GM21423 (cell line): ENCODE measurements around the gene ARSJ.
"Not testable (repeated sequence)": the region's sequence is repeated elsewhere in the genome, so short reads cannot be mapped to it uniquely, and the experiment has no call there.

Experiments used
- ATAC-seq: cut with Tn5 transposase; IDR thresholded peaks from one replicate; pipeline ENCODE4 v1.9.1; 2021; ENCODE audit warnings: mild to moderate bottlenecking, moderate library complexity; ENCODE audit not compliant: unreplicated experiment

Gene ARSJ

DNA sequence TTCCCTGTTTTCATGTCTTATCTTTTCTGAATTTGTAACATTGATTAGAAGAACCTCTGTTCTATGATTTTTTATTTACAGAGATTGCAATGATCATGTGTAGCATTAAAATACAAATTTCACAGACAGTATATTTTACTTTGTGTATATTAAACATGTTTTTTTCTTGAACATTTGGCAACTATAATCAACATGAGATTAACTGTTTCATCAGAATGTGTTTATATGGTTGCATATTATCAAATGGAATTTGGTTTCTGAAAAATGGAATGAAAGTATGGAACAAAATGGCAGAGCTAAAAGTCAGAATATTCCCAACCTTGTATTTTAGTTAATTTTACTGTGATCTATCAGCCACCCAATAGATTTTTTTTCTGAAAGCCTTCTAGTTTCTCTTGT, 19.9 kb downstream of the ARSJ start:
- ATAC-seq, result no peak

DNA sequence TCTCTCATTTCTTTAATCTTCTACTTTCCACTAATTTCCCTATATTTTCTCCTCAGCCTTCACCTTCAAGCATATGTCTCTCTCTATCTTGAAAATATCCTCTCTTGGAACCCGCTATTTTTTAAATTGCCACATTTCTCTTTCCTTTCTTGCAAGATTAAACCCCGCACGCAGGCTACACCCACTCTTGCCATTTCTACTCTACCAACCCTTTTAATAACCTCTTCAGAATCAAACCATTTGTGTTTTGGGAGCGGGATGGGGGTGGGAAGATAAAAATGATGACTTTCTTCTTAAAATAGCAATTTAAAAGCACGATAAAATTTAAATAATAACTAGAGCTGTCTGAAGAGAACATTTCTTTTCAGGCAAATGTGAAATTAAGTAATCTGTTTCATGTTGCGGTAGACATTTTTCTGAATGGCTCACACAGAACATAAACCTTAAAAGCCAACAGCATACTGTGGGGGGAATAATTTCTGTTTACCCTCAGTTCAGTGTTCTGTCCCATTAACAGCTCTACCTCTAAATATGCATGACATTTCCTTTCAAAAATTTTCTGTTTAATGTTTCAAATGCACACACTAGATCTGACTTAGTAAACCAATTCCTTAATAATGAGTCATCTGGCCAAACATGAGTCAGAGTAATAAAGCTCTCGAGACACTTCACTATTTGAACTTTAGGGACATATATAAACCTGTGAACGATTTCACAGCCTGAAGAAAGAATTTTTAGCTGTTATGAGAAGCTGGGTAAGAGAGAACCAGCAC, 20.5 kb downstream of the ARSJ start:
- ATAC-seq, result no peak

DNA sequence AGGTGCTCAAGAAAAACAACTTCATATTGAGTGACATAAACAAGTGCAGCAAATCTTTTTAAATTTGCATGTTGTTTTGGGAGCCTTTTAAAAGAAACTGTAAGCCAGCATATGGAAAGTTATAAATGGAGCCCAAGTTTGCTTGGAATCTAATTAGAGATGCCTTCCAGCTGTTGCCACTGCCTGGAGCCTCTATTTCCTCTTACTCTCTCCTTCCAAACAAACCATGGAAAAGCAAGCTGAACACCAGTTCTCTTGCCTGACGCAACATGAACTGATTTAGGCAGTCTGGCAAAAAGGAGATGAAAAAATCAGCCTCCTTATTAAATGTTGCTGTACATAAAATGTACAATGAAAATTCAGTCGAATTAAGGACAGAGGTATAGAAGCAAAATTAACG, 21.5 kb downstream of the ARSJ start:
- ATAC-seq, result no peak

DNA sequence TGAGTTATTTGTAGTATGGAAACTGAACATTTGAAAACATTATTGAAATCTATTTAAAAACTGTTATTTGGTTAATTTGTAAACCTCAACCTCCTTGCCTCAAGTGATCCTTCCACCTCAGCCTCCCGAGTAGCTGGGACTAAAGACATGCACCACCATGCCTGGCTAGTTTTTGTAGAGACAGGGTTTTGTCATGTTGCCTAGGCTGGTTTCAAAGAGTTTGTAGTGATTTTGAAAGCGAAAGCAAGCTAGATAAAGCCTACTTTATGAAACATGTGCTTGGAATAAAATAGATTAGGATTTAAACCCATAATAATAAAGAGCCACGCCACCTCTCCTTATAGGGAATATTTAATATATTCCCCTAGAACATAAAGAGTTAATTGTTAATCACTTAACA, 23.5 kb downstream of the ARSJ start:
- no peak for ATAC-seq

DNA sequence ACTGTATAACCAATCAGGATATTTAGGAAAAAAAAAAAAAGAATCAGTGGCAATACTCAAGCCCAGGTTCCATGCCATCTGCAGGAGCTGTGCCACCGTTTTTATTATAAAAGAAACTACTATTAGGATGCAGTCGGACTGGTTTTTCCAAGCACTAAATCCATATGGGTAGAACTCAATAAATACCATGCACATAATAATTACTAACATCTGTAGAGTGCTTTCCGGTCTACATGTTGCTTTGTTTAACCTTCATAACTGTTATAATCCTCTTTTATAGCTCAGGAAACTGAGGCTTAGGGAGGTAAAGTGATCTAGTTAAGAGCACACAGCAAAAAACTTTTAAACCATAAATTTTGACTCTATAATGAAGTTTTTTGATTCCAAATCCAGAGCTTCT, 24.0 kb downstream of the ARSJ start:
- ATAC-seq, result no peak

DNA sequence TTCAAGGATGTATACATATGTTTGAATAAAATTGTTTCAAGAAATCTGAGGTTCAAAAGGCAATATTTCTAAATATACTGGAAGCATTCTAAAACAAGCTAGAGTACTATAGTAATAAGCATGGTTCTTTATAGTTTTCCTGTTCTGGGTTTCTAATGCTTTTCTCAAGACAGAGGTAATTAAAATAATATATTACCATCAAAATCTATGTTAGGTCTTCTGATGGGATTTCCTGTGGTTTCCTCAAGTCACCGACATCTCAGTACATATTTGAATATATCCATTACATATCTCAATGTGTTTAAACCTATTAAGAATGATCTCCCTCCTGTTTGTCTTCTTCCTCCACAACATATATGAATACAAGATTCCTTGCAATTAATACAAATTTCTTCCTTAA, 25.6 kb downstream of the ARSJ start:
- ATAC-seq, result no peak

DNA sequence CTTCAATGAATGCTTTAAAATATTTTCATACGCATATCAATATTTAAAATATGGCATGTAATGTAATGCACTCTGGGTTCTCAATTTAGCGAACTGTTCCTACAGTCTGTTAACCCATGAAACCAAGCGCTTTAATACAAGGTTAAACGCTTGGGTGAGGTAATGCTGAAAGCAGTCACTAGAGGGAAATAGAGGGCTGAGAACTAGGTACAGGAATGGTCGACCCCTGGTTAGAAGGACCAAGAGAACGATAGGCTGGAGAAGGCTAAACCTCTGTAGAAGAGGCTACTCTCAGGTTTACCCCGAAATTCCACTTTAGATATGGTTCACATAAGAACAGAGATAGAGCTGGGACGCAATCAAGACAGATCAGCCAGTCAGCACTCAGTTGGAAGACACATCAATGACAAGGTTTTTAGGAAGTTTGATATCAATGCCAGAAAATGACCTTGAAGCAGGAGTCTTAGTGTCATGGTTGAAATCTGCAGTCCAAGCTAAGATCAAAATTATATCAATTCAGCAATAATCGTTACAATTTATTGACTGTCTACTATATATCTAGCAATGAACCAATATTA, 26.9 kb downstream of the ARSJ start:
- peak; percentile 88 for ATAC-seq

DNA sequence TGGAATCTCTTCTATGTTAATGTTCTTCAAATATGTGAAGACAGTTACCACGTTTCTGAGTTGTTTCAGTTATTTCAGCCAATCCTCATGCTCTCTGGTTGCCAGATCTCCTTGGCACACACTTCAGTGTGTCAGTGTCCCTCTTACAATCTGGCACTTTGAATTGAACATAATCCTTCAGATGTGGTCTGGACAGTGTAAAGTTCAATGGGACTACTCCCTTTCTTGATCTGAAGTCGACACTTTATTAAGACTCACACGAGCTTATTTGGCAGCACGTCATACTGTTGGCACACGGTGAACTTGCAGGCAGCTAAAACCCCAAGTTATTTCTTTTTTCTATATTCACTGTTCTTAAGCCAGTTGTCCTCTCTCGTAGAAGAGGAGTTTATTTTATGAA, 28.2 kb downstream of the ARSJ start:
- ATAC-seq, result no peak

DNA sequence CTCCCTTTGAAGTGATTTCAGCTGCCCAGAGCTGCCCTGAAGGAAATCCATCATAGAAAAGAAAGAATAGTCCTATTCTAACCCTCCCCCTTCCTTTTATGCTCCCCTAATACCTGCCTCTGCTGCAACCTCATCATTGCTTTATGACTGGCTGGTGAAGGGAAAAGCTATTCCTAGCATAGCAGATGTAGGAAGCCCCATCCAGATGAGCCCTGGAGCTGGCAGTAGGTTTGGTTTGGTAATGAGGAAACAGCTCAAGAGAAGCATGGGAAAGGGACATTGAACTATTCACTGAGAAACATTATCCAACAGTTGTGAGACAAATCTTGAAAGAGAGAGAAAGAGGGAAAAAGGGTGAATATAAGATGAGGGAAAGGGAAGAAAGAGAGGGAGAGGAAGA, 29.2 kb downstream of the ARSJ start:
- no peak for ATAC-seq

DNA sequence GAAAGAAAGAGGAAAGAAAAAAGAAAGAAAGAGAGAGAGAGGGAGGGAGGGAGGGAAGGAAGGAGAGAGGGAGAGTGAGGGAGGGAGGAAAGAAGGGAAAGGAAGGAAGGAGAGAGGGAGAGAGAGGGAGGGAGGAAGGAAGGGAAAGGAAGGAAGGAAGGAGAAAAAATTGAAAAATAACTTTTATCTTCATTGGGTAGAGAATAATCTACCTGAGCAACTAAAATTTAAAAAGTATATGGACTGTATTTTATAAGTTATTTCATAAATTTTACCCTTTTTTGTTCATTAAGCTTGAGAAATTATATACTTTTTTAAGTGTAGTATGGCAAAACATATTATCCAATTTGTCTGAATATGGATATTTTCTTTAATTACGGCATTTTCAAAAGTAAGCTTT, 32.0 kb downstream of the ARSJ start:
- ATAC-seq, result no peak

DNA sequence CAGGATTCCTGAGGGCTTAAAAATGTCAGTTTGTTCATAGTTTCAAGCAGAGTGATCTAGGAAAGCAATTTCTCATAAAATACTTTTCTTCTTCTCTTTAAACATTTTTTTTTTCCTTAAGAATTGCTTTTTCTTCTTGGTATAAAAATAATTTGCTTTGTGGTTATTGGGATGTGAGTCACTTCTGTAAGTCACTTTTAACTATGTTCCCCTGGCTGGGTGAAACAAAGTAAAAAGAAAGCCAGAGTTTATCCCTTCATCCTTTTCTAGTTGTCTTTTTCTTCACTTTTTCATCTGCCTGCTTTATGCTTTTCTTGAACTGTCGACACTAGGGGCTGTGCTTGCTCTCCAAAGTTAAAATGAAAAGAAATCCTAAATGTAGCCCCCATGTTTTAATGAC, 33.5 kb downstream of the ARSJ start:
- ATAC-seq, result no peak

DNA sequence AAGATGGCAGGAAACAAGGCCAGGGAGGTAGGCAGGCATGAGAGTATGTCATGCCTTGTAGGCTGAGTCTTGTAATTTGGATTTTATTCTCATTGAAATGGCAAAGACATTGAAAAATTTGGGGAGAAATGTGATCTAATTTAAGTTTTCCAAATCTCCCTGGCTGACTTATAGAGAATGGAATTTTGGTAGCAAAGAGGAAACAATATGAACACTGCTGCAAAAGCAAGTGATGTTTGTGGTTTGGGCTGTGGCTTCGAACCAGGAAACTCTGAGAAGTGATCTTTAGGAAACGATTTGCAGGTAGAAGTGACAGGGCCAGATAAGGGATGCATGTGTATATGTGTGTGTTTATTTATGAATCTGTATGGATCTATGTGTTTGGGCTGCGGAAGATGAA, 35.6 kb downstream of the ARSJ start:
- ATAC-seq, result no peak

DNA sequence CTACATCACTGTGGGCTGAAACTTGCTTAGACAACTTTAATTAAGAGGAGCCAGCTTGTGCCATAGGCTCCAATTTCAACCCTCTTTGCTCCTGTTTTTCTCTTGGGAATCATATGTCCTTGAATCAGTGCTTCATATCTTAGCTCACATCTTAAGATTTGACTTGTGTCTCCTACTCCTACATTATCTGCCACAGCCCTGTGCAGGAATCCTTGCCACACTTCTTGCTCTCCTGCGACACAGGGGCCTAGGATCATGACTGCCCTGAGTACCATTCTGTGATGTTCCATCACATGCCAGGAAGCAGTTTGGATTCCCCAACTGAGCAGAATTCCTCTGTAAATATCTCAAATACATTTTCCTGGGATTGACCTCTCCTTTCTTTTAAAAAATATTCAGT, 36.4 kb downstream of the ARSJ start:
- ATAC-seq, result no peak

DNA sequence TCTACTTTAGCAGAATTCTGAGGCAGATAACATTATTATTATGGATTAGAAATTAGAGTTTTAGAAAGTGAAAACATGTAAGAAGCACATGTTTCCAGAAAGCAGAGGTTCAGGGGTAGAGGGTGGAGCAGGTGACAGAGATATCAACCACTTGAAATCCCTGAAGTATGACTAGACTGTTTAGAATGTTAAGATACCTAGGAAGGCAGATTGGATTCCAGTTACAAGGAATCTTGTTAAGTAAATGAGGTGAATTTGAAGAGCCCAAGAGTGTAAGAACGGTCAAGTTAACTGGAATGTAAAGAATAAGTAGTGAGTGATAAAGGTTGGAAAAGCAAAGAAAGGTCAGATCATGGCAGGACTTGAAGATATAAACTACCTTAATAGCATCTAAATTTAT, 37.6 kb downstream of the ARSJ start:
- no peak for ATAC-seq

DNA sequence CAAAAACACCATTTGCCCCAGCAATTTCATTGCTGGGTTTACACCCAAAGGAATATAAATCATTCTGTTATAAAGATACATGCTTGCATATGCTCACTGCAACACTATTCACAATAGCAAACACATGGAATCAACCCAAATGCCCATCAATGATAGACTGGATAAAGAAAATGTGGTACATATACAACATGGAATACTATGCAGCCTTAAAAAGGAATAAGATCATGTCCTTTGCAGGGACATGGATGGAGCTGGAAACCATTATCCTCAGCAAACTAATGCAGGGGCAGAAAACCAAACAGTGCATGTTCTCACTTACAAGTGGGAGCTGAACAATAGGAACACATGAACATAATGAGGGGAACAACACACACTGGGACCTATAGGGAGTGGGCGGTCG, 39.3 kb downstream of the ARSJ start:
- not testable (repeated sequence) for ATAC-seq

DNA sequence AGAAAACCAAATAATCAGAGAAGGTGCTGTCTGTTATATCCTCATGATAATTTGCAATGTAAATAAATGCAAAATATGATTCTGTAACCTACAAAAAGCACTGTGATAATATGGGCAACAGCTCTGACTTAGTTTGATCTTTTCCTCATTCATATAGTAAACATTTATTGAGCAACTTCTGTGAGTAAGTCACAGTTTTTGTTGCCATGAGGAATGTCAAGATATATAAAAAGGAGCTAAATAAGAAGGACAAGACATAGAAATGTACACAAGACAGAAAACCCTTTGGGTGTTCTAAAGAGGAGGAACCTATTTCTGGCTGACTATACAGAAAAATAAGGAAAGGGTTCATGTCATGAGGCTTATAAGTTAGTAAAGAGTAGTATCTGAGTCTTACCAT, 44.3 kb downstream of the ARSJ start:
- no peak for ATAC-seq

DNA sequence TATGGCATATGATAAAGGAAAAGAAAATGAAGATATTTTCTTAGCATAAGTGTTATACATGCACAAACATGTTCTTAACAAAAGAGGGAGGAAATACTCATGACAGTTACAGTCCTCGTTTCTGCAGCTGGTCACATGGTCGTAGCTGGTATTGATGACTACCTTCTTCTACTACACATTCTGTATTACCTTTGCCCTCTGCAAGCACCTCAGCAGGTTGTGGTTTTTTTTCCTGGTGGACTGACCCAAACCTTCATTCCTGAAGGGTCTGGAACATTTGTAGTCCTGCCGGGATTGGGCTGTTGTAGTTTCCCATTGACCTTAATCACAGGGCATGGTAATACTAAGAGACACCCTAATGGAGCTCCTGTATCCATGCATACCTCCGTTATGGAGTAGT, 54.7 kb downstream of the ARSJ start:
- ATAC-seq, result not testable (repeated sequence)

DNA sequence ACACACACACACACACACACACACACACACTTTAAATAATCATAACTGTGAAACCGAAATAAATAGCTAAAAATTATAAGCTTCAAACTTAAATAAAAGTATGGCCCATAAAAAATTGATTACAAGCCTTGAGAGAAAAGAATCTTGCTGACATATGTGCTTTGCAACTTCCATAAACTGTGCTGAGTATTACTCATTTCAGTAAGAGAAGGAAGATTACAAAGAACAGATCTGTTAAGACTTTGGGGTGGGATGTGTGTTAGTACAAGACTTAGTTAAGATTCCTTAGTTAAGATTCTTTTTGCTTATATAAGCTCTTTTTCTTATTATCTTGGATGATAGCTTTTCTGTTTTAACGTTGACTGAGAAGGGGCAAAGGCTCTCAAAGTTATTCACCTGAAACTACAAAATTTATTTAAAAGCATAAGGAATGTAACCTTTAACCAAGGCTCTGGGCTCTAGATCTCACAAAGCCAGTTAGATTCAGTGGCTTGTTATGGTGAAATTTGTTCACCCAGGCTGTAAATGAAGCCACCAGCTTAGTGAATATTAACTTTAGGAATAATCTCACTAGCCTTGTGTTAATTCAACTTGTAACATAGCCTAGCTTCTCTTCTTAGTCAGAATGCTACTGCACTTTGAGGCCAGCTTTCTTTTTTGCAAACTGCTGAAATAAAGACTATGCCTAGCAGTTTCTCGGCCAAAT, 58.2 kb downstream of the ARSJ start:
- ATAC-seq, result no peak

DNA sequence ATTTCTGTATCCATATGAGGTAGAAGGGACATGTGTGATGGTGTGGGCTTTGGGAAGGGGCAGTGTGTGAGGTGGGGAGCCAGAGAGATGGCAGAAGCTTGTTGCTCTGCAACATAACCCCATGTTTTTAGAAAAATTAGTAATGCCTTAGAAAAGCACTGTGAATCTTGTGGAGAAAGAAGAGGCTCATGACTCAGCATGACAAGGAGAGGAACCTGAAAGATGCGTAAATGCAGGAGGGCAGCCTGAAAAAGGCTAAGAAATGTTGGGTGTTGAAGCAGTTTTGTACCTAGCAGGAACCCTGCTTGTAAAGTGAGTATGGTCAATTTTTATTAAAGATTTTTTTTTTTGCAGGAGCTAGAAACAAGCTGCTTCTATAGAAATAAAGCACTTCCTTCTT, 59.8 kb downstream of the ARSJ start:
- ATAC-seq, result no peak

DNA sequence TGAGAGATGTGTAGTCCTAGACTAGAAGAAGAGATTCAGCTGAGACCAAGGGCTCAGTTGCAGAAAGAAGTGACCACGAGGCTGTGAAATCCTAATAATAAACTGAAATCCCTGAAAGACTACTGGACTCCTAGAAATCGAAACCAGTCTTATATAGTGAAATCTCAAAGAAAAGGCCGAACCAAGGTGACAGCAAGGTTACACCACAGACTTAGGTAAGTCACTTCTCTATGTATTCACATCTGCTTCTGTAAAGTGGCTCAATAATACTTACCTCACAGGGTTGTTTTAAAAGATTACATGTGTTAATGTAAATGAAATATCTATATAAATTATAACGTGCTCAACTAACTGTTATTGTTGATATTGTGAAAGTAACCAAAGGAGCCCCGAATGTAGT, 60.3 kb downstream of the ARSJ start:
- ATAC-seq, result no peak

DNA sequence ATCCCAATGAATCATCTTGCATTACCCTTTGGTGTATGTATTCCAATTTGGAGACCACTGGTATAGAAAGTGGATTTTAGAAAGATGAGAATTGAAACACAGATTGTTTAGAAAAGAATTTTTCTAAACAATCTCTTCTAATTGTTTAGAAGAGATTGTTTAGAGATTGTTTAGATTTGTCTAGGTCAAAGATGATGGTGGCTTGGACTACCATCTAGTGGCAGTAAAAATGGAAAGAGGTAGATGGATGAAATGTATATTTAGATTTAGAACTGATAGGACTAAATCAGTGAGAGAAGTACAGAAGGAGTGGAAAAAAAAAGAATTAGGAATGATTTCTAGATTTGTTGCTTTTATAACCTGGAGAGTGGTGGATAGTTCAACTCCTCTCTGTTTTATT, 70.6 kb downstream of the ARSJ start:
- no peak for ATAC-seq

DNA sequence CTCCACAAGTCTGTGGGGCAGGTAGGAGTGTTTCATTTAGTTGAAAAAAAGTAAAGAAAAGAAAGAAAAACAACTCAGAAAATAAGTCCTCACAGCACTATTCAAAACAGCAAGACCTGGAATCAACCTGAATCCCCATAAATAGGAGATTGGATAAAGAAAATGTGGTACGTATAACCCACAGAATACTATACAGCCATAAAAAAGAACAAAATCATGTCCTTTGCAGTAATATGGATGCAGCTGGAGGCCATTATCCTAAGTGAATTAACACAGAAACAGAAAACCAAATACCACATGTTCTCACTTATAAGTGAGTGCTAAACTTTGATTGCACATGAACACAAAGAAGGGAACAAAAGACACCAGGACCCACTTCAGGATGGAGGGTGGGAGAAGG, 71.9 kb downstream of the ARSJ start:
- no peak for ATAC-seq
